DOHH2 (cell line): ENCODE measurements around the gene POP4.

Experiments
- CTCF ChIP-seq: fragments of 200-600 bp; sonication (generic); IDR thresholded peaks from one replicate; pipeline ENCODE4 v1.5.1; 2014; ENCODE audit warnings: antibody characterized with exemption, mild to moderate bottlenecking, low read depth, low read length; ENCODE audit not compliant: poor library complexity, severe bottlenecking
- EZH2phosphoT487 ChIP-seq: fragments of 200-600 bp; sonication (generic); IDR thresholded peaks from 2 replicates; pipeline ENCODE4 v1.6.1; 2017; ENCODE audit warnings: borderline replicate concordance, mild to moderate bottlenecking, antibody characterized with exemption, low read length, moderate library complexity, mixed read lengths

DNA sequence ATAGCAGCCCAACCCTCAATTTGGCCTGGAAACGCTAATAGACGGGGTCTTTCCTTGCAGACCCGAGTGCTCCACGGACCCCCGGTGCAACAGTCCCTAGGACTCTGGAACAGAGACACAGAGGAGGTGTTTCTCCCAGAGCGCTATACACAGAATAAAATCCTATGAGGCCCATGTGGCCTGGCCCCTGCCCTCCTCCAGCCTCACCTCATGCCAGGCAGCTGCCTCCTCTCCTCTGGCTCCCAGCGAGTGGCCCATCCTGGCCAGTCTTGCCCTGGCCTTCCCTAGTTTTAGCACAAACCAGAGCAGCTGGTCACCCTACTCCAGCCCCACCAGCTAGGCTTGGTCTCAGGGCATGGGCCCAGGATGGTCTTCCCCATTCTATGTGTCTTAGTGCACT, 20.3 kb downstream of the POP4 start:
- no peak for TF ChIP-seq CTCF
- no peak for TF ChIP-seq EZH2phosphoT487
